Duodenal mucosa (tissue), 2 donors: Measurements from ENCODE around the gene SH3PXD2A.

Source experiments
- H3K27ac ChIP-seq: one replicate; pipeline ENCODE4 v1.7.0; 2013; ENCODE audit warnings: low read depth, low read length
- H3K27me3 ChIP-seq, 2 donors: one replicate each; pipeline ENCODE4 v1.7.0; 2013; ENCODE audit warnings: low read length in 2 of 2, control low read depth in 1 of 2; ENCODE audit not compliant: insufficient read depth in 2 of 2, control insufficient read depth in 1 of 2
- H3K36me3 ChIP-seq, 2 donors: one replicate each; pipeline ENCODE4 v1.7.0; 2013; ENCODE audit warnings: low read length in 2 of 2, control low read depth in 1 of 2; ENCODE audit not compliant: insufficient read depth in 2 of 2, control insufficient read depth in 1 of 2
- H3K4me1 ChIP-seq, 2 donors: one replicate each; pipeline ENCODE4 v1.7.0; 2013; ENCODE audit warnings: low read length in 2 of 2, control low read depth in 1 of 2; ENCODE audit not compliant: insufficient read depth in 2 of 2, control insufficient read depth in 1 of 2
- H3K4me3 ChIP-seq, 2 donors: one replicate each; pipeline ENCODE4 v1.7.0; 2013; ENCODE audit warnings: low read length in 2 of 2, low read depth in 1 of 2
- H3K9ac ChIP-seq, 2 donors: one replicate each; pipeline ENCODE4 v1.7.0; 2013; ENCODE audit warnings: low read length in 2 of 2, low read depth in 1 of 2
- H3K9me3 ChIP-seq, 2 donors: one replicate each; pipeline ENCODE4 v1.7.0; 2013; ENCODE audit warnings: low read length in 2 of 2, control low read depth in 1 of 2; ENCODE audit not compliant: control insufficient read depth in 1 of 2

Gene SH3PXD2A

GRCh38 chr10:103824281-103824680 lies 31.1 kb downstream of the SH3PXD2A start:
- no peak overlapping the region for H3K9ac ChIP-seq
- H3K36me3 ChIP-seq: no peaks in the 10 kb centered on the region
- H3K27me3 ChIP-seq: no peaks in the 10 kb centered on the region
- peaks cover 8 to 14% of the 10 kb centered on the region in 2 donors for H3K4me1 ChIP-seq
- H3K4me3 ChIP-seq: no peak overlapping the region
- H3K27ac ChIP-seq: no peak overlapping the region
- no peaks in the 10 kb centered on the region for H3K9me3 ChIP-seq

DNA sequence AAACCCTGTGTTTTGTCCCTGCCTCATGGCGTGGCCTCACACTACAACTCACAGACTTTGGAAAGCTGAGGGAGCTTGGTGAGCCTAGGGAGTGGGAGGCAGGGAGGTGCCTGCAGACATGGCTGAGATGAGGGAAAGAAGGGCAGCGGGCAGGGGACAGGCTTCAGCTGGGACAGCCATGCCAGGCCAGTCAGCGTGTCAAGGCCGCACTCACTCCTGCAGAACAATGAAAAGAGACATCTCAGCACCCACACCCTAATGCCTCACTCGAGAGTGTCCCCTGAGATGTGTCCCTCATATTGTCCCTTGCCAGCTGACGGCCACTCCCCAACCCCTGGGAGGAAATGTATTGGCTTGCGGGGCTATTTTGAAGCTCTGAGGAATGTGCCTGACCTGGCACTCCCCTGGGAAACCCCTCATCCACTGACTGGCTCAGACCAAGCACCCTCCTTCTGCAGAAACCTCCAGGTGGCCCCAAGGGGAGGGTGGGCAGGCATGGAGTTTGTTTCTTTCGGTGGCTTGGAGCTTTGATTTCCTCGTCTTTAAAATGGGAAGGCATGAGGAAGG lies 31.6 kb downstream of the SH3PXD2A start:
- H3K9ac ChIP-seq: no peak overlapping the region
- no peaks in the 10 kb centered on the region for H3K36me3 ChIP-seq
- H3K4me1 ChIP-seq: peaks cover 11 to 12% of the 10 kb centered on the region in 2 donors
- no peaks in the 10 kb centered on the region for H3K9me3 ChIP-seq
- no peaks in the 10 kb centered on the region for H3K27me3 ChIP-seq
- no peak overlapping the region for H3K27ac ChIP-seq
- H3K4me3 ChIP-seq: no peak overlapping the region

DNA sequence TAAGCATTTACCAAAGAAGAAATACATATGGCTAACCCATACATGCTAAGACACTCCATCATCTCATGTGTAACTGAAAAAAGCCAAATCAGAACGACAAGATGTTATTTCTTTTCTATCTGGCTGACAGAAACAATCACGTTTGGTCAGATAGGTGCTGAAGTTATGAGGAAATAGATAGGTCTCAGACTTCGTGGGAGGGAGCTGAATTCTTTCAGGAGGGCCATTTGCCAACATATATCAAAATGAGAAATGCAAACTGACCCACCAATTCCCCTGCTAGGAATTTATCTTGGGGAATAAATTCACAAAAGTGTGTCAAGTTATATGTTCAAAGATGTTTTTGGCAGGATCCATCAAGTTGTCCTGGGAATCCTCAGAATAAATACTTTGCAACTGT lies 32.6 kb downstream of the SH3PXD2A start:
- no peaks in the 10 kb centered on the region for H3K9me3 ChIP-seq
- no peaks in the 10 kb centered on the region for H3K27me3 ChIP-seq
- H3K4me3 ChIP-seq: no peak overlapping the region
- H3K9ac ChIP-seq: no peak overlapping the region
- peaks cover 4 to 6% of the 10 kb centered on the region in 2 donors for H3K4me1 ChIP-seq
- no peaks in the 10 kb centered on the region for H3K36me3 ChIP-seq
- no peak overlapping the region for H3K27ac ChIP-seq

DNA sequence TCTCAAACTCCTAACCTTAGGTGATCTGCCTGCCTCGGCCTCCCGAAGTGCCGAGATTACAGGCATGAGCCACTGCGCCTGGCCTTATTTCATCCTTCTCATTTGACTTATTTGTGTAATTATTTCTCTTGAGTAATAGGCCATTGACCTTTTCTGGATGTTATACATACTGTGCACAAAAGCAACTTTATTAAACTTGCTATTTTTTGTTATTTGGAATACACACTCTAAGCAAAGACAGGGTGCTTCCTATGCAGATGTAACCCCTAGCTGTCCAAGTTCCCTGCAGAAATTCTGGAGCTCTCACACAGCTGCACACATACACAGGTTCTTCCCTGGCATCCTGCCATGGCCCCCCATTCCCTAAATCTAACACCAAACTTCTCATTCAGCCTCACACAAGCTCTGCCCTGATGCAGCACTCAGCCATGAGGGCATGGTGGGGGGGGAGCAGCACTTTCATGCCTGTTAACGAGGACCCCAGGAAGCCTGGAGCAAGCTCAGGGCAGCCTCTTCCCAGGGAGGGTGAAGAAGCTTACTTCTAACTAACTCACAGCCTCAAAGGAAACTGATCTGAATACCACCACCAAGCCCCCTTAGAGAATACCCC lies 33.2 kb downstream of the SH3PXD2A start:
- H3K4me3 ChIP-seq: no peak overlapping the region

DNA sequence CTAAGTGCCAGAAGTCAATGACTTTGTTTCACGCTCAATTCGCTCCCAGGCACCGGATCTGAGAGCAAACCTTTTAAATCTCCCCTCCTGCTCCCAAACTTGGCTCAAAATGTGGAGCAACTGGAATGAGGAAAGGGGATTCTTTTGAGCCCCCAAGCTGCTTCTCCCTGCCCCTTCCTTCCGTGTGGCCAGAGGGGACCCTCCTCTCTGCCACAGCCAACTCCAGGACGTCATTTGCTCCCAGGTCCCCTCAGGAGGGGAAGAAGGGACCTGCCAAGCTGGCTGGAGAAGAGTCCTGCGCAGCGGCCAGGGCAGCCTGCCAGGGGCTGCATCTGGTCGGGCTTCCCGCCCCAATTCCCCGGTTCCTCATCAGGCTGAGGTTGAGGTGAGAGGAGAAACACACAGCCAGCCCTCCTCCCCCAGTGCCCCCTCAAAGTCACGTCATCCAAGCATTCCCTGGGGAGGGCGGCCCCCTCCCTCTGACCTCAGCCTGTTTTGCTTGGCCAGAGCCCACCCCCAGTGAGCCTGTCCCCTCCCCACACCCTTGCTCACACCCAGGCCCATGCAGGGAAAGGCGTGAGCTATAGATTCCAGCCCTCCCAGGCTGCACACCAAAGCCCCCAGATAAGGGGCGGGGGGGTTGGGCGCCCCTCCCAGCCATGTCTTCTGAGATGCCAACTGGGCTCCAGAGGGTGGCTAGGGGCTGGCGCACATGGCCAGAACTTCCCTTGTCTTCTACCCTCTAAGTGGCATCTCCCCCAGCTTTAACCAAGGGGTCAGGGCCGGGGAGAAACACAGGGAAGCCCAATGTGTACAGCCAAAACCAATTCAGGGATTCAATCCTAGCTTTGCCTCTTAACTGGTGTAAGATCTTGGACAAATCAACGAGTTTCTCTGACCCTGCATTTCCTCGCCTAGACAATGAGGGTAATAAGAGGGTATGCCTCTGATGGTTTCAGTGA lies 35.0 kb downstream of the SH3PXD2A start:
- H3K4me3 ChIP-seq: no peak overlapping the region
- H3K4me1 ChIP-seq: peaks cover 0 to 6% of the 10 kb centered on the region in 2 donors
- H3K36me3 ChIP-seq: no peaks in the 10 kb centered on the region
- H3K27me3 ChIP-seq: no peaks in the 10 kb centered on the region
- no peaks in the 10 kb centered on the region for H3K9me3 ChIP-seq
- no peak overlapping the region for H3K9ac ChIP-seq
- H3K27ac ChIP-seq: no peak overlapping the region

More for the DNA sequence above, 33.2 kb downstream of the SH3PXD2A start:
- no peak overlapping the region for H3K27ac ChIP-seq
- peaks cover 0 to 6% of the 10 kb centered on the region in 2 donors for H3K4me1 ChIP-seq
- no peak overlapping the region for H3K9ac ChIP-seq
- H3K27me3 ChIP-seq: no peaks in the 10 kb centered on the region
- H3K9me3 ChIP-seq: no peaks in the 10 kb centered on the region
- H3K36me3 ChIP-seq: no peaks in the 10 kb centered on the region

DNA sequence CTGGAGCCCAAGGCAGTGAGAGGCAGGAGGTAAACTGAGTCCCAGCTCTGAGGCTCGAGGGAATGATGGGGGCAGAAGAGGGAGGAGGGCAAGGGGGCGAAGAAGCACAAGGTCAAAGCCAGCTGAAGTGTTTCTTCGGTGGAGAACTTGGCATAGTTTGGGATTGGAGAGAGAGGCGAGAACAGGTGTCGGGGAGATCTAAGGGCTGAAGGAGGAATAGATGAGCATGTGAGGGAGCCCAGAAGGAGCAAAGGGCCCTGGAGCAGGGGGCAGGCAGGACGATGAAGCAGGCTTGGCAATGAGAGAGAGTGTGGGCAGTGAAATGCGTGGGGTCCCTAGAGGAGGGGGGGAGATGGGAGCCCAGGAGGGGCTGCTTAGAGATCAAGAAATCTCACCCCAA lies 35.9 kb downstream of the SH3PXD2A start:
- Histone ChIP-seq H3K36me3 (no peaks in the 10 kb centered on the region), H3K27me3 (no peaks in the 10 kb centered on the region), H3K9ac (no peak overlapping the region), H3K27ac (no peak overlapping the region), H3K4me3 (no peak overlapping the region), H3K9me3 (no peaks in the 10 kb centered on the region), H3K4me1 (peaks cover 5 to 10% of the 10 kb centered on the region in 2 donors)

GRCh38 chr10:103818765-103819374 lies 36.5 kb downstream of the SH3PXD2A start:
- Histone ChIP-seq H3K27ac (no peak overlapping the region), H3K4me1 (peaks cover 12 to 16% of the 10 kb centered on the region in 2 donors), H3K36me3 (no peaks in the 10 kb centered on the region), H3K27me3 (no peaks in the 10 kb centered on the region), H3K4me3 (no peak overlapping the region), H3K9me3 (no peaks in the 10 kb centered on the region), H3K9ac (no peak overlapping the region)

GRCh38 chr10:103818105-103818504 lies 37.3 kb downstream of the SH3PXD2A start:
- Histone ChIP-seq H3K9me3 (no peaks in the 10 kb centered on the region), H3K4me3 (no peak overlapping the region), H3K36me3 (no peaks in the 10 kb centered on the region), H3K27ac (no peak overlapping the region), H3K9ac (no peak overlapping the region), H3K27me3 (no peaks in the 10 kb centered on the region), H3K4me1 (peaks cover 19 to 23% of the 10 kb centered on the region in 2 donors)

GRCh38 chr10:103816431-103816830 lies 38.9 kb downstream of the SH3PXD2A start:
- Histone ChIP-seq H3K27me3 (no peaks in the 10 kb centered on the region), H3K4me3 (no peak overlapping the region), H3K9ac (no peak overlapping the region), H3K4me1 (peaks cover 36 to 38% of the 10 kb centered on the region in 2 donors), H3K27ac (no peak overlapping the region), H3K36me3 (no peaks in the 10 kb centered on the region), H3K9me3 (no peaks in the 10 kb centered on the region)
